ENCODE results near the gene PTPA. TPM values are rescaled to one million over a fixed set of nuclear protein-coding genes. Genes with fewer than 3 reads are reported as not detected.

PTPA gene
- total and polyA plus RNA-seq, 10 of the 15 experiments (the other 5 are each of a cell fraction or from before 2014, with no cell fraction given), result 1.6 to 111 (median 55.1) TPM

- peak; percentile 42 to 70 (median 58) for TF ChIP-seq CTCF (IDR thresholded peaks at IDR 0.05 in 2 of 3, conservative IDR thresholded peaks at IDR 0.05 in 1 of 3; ENCODE audit: control insufficient read depth in 2 of 3, extremely low read depth in 1 of 3, insufficient read depth in 1 of 3, low read depth in 3 of 3, low read length in 3 of 3)
- no peak for TF ChIP-seq EGR1 (IDR thresholded peaks at IDR 0.05; ENCODE audit: borderline replicate concordance in 1 of 2, low read depth in 2 of 2, low read length in 2 of 2)
- no peak for TF ChIP-seq YY1 (IDR thresholded peaks at IDR 0.05; ENCODE audit: low read depth, low read length)
- TF ChIP-seq NKRF (conservative IDR thresholded peaks at IDR 0.05), result no peak
These were observed 8.2 kb upstream of the PTPA start (continued) for GRCh38 chr9:129102791-129103594.

- no peak for FAIRE-seq
- in situ Hi-C loops (cut with MboI), result no loop called here
- no peak for DNase-seq (ENCODE audit: low read depth, low spot score)
- no peaks in the 10 kb centered on the region for H3K36me3 ChIP-seq (ENCODE audit: control insufficient read depth in 2 of 2, insufficient read depth in 2 of 2, low read length in 1 of 2)
- intact Hi-C loops (cut with micrococcal nuclease; ENCODE audit: unreplicated experiment), result no loop called here
- RAD21 ChIA-PET (ENCODE audit: unreplicated experiment), result no interaction called here
- no peaks in the 10 kb centered on the region for H3K79me2 ChIP-seq (ENCODE audit: control insufficient read depth, insufficient read depth, low read length)
- POLR2A ChIA-PET, result interaction anchor here (1.7 kb wide), 1 partner anchor 10 kb away, joined by 4 read pairs; no protein-coding TSS in a partner anchor
- no peak overlapping the region for H3K9ac ChIP-seq (ENCODE audit: control insufficient read depth, insufficient read depth, low read length)
- CTCF ChIA-PET, result interaction anchor here (1.0 to 2.0 kb wide), 4 partner anchors 8 to 35 kb away, joined by 5 to 6 read pairs (median 6); partner anchors contain the start of gene DOLPP1
- H3K9me3 ChIP-seq (replicated peaks; ENCODE audit: control insufficient read depth, insufficient read depth, low read length), result no peaks in the 10 kb centered on the region
- no peak overlapping the region for H3K4me3 ChIP-seq
- H2AFZ ChIP-seq (ENCODE audit: control insufficient read depth, low read depth, low read length), result no peak overlapping the region
- SMC1A ChIA-PET (ENCODE audit: uncharacterized antibody, unreplicated experiment), result no interaction called here
- no peaks in the 10 kb centered on the region for H3K4me1 ChIP-seq (ENCODE audit: control insufficient read depth, insufficient read depth, low read length)
- WGBS (ENCODE audit: insufficient coverage, insufficient replicate concordance, low lambda C conversion rate, missing lambda C conversion rate), result 32% methylated on average over 4 of the region's 4 CpGs
- no peak overlapping the region for H3K27ac ChIP-seq (ENCODE audit: control insufficient read depth, insufficient read depth)
- no peak; the same call in 2 of the 3 replicates for ATAC-seq
- no peaks in the 10 kb centered on the region for H3K27me3 ChIP-seq (replicated peaks in 1 of 2; ENCODE audit: control insufficient read depth in 2 of 2, insufficient read depth in 2 of 2, low read length in 1 of 2)
- no peak for TF ChIP-seq ZNF274 (IDR thresholded peaks at IDR 0.05; ENCODE audit: insufficient read depth, insufficient read length)
- no peak for TF ChIP-seq ZBTB4 (CRISPR knock-in tag; IDR thresholded peaks at IDR 0.05)
- no peak for TF ChIP-seq IKZF2 (IDR thresholded peaks at IDR 0.05)
- no peak for TF ChIP-seq TARDBP (IDR thresholded peaks at IDR 0.05; ENCODE audit: borderline replicate concordance)
- TF ChIP-seq EED (IDR thresholded peaks at IDR 0.05; ENCODE audit: low read depth), result no peak
- TF ChIP-seq ZNF24 (IDR thresholded peaks at IDR 0.05), result no peak
- TF ChIP-seq PKNOX1 (IDR thresholded peaks at IDR 0.05), result no peak
- H4K20me1 ChIP-seq (ENCODE audit: control insufficient read depth, insufficient read depth), result no peaks in the 10 kb centered on the region
- H3K4me2 ChIP-seq (ENCODE audit: control insufficient read depth, insufficient read depth), result no peak overlapping the region
- no TSS peak for BruUV-seq (replicated peaks)
These were observed 7.6 kb upstream of the PTPA start for GRCh38 chr9:129103595-129103965.
